ENCODE measurements around the gene SPDYE1. TPM values are rescaled to one million over a fixed set of nuclear protein-coding genes. Genes with fewer than 3 reads are reported as not detected.

The SPDYE1 gene
- total and polyA plus RNA-seq, 2 of the 13 experiments (the other 11 are each of a cell fraction or from before 2014, with no cell fraction given), result not detected

GRCh38 chr7:44044315-44045225, 46.9 kb downstream of the SPDYE1 start, which contains the start of gene DBNL (continued):
- peak; percentile 70; the same call in 1 of the 2 replicates for TF ChIP-seq ZNF142 (CRISPR knock-in tag; IDR thresholded peaks at IDR 0.05)
- TF ChIP-seq SALL1 (CRISPR knock-in tag; IDR thresholded peaks at IDR 0.05), result peak; percentile 83
- no peak for TF ChIP-seq ZNF362 (CRISPR knock-in tag; IDR thresholded peaks at IDR 0.05; ENCODE audit: borderline replicate concordance)
- no peak for TF ChIP-seq NFIC (IDR thresholded peaks at IDR 0.05; ENCODE audit: low read length)
- peak; percentile 78; the same call in 1 of the 2 replicates for TF ChIP-seq ZNF256 (CRISPR knock-in tag; conservative IDR thresholded peaks at IDR 0.05)
- 0 out of 2 replicates have a peak, but pooled peaks have one; percentile 40 for TF ChIP-seq NFAT5 (CRISPR knock-in tag; IDR thresholded peaks at IDR 0.05)
- TF ChIP-seq ZNF282 (IDR thresholded peaks at IDR 0.05; ENCODE audit: partially characterized antibody), result no peak
- no peak for TF ChIP-seq RFX1 (IDR thresholded peaks at IDR 0.05)
- TF ChIP-seq SIX1 (CRISPR knock-in tag; IDR thresholded peaks at IDR 0.05; ENCODE audit: borderline replicate concordance), result no peak
- peak; percentile 91 for TF ChIP-seq HBP1 (CRISPR knock-in tag; IDR thresholded peaks at IDR 0.05; ENCODE audit: low read depth)
- TF ChIP-seq ZNF713 (CRISPR knock-in tag; IDR thresholded peaks at IDR 0.05), result peak; percentile 79; the same call in 1 of the 2 replicates
